22Rv1 (cell line): ENCODE results near the gene MGAT4C.

ENCODE experiments used
- H3K27ac ChIP-seq: fragments of 450-650 bp; 2 replicates; pipeline ENCODE4 v1.5.1; 2017
- CTCF ChIP-seq: fragments of 450-650 bp; IDR thresholded peaks from 2 replicates; pipeline ENCODE4 v1.5.1; 2017; ENCODE audit warnings: mild to moderate bottlenecking
- ZFX ChIP-seq: fragments of 450-650 bp; IDR thresholded peaks from 2 replicates; pipeline ENCODE4 v1.6.1; 2017; ENCODE audit warnings: antibody characterized with exemption, borderline replicate concordance

Gene MGAT4C

GRCh38 chr12:85963326-85963725 lies 292.9 kb downstream of the MGAT4C start:
- TF ChIP-seq ZFX (no peak), CTCF (no peak)
- H3K27ac ChIP-seq = no peak overlapping the region

- no peak for TF ChIP-seq ZFX
- no peak for TF ChIP-seq CTCF
- peak overlapping the region; percentile 20 for H3K27ac ChIP-seq
Measured at GRCh38 chr12:85956081-85956480, 300.1 kb downstream of the MGAT4C start.

GRCh38 chr12:85955127-85955526 lies 301.1 kb downstream of the MGAT4C start:
- no peak for TF ChIP-seq ZFX
- TF ChIP-seq CTCF = peak; percentile 69
- H3K27ac ChIP-seq = peak overlapping the region; percentile 20

GRCh38 chr12:85951823-85952222 lies 304.4 kb downstream of the MGAT4C start:
- no peak overlapping the region for H3K27ac ChIP-seq
- TF ChIP-seq CTCF (peak; percentile 76), ZFX (no peak)

- peak overlapping the region; percentile 66 for H3K27ac ChIP-seq
- no peak for TF ChIP-seq ZFX
- TF ChIP-seq CTCF = no peak
Measured at GRCh38 chr12:85949253-85949652, 306.9 kb downstream of the MGAT4C start.

GRCh38 chr12:85948340-85948739 lies 307.9 kb downstream of the MGAT4C start:
- TF ChIP-seq ZFX (no peak), CTCF (no peak)
- peak overlapping the region; percentile 66 for H3K27ac ChIP-seq

GRCh38 chr12:85947286-85947685 lies 308.9 kb downstream of the MGAT4C start:
- H3K27ac ChIP-seq = peak overlapping the region; percentile 66; the same call in 1 of the 2 replicates
- no peak for TF ChIP-seq ZFX
- TF ChIP-seq CTCF = no peak
